Panc1 (cell line): ENCODE measurements around the gene CAPN9. TPM values are rescaled to one million over a fixed set of nuclear protein-coding genes. Genes with fewer than 3 reads are reported as not detected.

ENCODE experiments used
- ATAC-seq: fragments of 200-7000 bp; cut with Tn5 transposase; 2 replicates; pipeline ENCODE4 v1.9.1; 2020; ENCODE audit warnings: mild to moderate bottlenecking, moderate library complexity
- BruUV-seq: library from RNA; stranded (reverse); fragments of 400-500 nt; replicated peaks from 2 replicates; lab custom pipeline; 2021; lab: Mats Ljungman, UMichigan
- CTCF ChIA-PET: fragments of 300-600 bp; sonication (Branson Sonifier 250); formaldehyde crosslinking; loops from one replicate; lab custom pipeline; 2022; ENCODE audit warnings: antibody characterized with exemption; lab: Charles Lee
- POLR2A ChIA-PET: fragments of 300-600 bp; sonication (Branson Sonifier 250); formaldehyde crosslinking; loops from one replicate; lab custom pipeline; 2022; ENCODE audit warnings: antibody characterized with exemption; lab: Charles Lee
- DNase-seq: peaks from one replicate; pipeline ENCODE4 v3.0.0-alpha.2; 2010; ENCODE audit warnings: low read depth, low spot score
- H3K27ac ChIP-seq: 2 replicates; pipeline ENCODE4 v1.5.1; 2011; ENCODE audit warnings: mild to moderate bottlenecking, low read length, inconsistent platforms
- H3K27me3 ChIP-seq: fragments of 200-500 bp; sonication (Bioruptor generic); 2 replicates; pipeline ENCODE4 v1.6.0; 2014; ENCODE audit warnings: low read length, inconsistent platforms; ENCODE audit not compliant: control insufficient read depth, insufficient read depth
- H3K36me3 ChIP-seq: fragments of 200-500 bp; sonication (Bioruptor generic); 2 replicates; pipeline ENCODE4 v1.5.1; 2014; ENCODE audit warnings: inconsistent platforms, mild to moderate bottlenecking, low read length, moderate library complexity; ENCODE audit not compliant: control insufficient read depth, insufficient read depth
- H3K4me1 ChIP-seq: 2 replicates; pipeline ENCODE4 v1.5.1; 2011; ENCODE audit warnings: inconsistent platforms, mild to moderate bottlenecking, low read length, moderate library complexity; ENCODE audit not compliant: control insufficient read depth, insufficient read depth
- H3K4me3 ChIP-seq, 2 experiments: 2 replicates each; pipeline ENCODE4 v1.5.1; 2011 to 2012; ENCODE audit warnings: low read depth in 2 of 2, low read length in 2 of 2, mild to moderate bottlenecking in 2 of 2, inconsistent platforms in 1 of 2, moderate library complexity in 1 of 2
- H3K9me3 ChIP-seq: fragments of 200-500 bp; sonication (Bioruptor generic); 2 replicates; pipeline ENCODE4 v1.5.1; 2014; ENCODE audit warnings: low read depth, mild to moderate bottlenecking, inconsistent platforms, low read length, moderate library complexity; ENCODE audit not compliant: control insufficient read depth, insufficient read depth
- POLR2AphosphoS5 ChIP-seq: IDR thresholded peaks from 2 replicates; pipeline ENCODE4 v1.6.1; 2012; ENCODE audit warnings: mild to moderate bottlenecking, low read depth, low read length, moderate library complexity
- SIN3A ChIP-seq: IDR thresholded peaks from 2 replicates; pipeline ENCODE4 v1.6.1; 2012; ENCODE audit warnings: low read depth, mild to moderate bottlenecking, low read length, moderate library complexity, borderline replicate concordance; ENCODE audit not compliant: insufficient read depth
- TCF7L2 ChIP-seq: IDR thresholded peaks from 2 replicates; pipeline ENCODE4 v1.6.1; 2011; ENCODE audit warnings: mild to moderate bottlenecking, low read depth, low read length, inconsistent platforms
- in situ Hi-C: cut with HindIII; loops from 2 replicates; pipeline ENCODE4 v1.10.0; 2016; ENCODE audit warnings: low sequenced_read_pairs, low pct_unique_long_range_greater_than_20kb
- intact Hi-C: fragments of 100-400 bp; cut with micrococcal nuclease; formaldehyde crosslinking; loops from one replicate; pipeline ENCODE4 v1.10.0; 2022; ENCODE audit not compliant: unreplicated experiment
- total RNA-seq: library from RNA; stranded (reverse); gene quantifications from one replicate; pipeline ENCODE4 v1.2.1, GENCODE V29; 2021; ENCODE audit not compliant: unreplicated experiment
- TF ChIP-seq, protein P1 (sequence below): fragments of 450-650 bp; IDR thresholded peaks from 2 replicates; pipeline ENCODE4 v1.5.1; 2017; ENCODE audit warnings: mild to moderate bottlenecking
- TF ChIP-seq, protein P2 (sequence below), 2 experiments: IDR thresholded peaks; 2 replicates each; pipeline ENCODE4 v1.6.1; 2011 to 2012; ENCODE audit warnings: low read depth in 2 of 2, control low read depth in 1 of 2, low read length in 1 of 2, mild to moderate bottlenecking in 1 of 2, moderate library complexity in 1 of 2; ENCODE audit not compliant: insufficient read depth in 1 of 2

CAPN9 gene
- total RNA-seq, 1 experiment from 2014 or later = not detected

DNA sequence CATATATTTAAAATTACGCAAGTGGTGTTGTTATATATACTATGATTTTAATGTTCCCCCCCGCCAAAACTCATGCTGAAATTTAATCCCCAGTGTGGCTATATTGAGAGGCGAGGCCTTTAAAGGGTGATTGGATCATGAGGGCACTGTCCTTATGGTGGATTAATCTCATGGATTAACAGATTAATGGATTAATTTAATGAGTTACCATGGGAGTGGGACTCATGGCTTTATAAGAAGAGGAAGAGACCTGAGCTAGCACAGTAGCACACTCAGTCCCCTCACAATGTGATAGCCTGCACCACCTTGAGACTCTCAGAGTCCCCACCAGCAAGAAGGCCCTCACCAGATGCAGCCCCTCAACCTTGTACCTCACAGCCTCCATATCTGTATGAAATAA is 86.3 kb downstream of the CAPN9 start:
- intact Hi-C loops (no loop called here), in situ Hi-C loops (no loop called here)
- ChIA-PET CTCF (no interaction called here), POLR2A (interaction anchor here (0.6 kb wide), 1 partner anchor 483 kb away, joined by 10 read pairs; no protein-coding TSS in a partner anchor)
- no peak overlapping the region for H3K27ac ChIP-seq
- DNase-seq (no peak), ATAC-seq (no peak)
- no peak for TF ChIP-seq POLR2AphosphoS5
- TF ChIP-seq, protein P1, sequence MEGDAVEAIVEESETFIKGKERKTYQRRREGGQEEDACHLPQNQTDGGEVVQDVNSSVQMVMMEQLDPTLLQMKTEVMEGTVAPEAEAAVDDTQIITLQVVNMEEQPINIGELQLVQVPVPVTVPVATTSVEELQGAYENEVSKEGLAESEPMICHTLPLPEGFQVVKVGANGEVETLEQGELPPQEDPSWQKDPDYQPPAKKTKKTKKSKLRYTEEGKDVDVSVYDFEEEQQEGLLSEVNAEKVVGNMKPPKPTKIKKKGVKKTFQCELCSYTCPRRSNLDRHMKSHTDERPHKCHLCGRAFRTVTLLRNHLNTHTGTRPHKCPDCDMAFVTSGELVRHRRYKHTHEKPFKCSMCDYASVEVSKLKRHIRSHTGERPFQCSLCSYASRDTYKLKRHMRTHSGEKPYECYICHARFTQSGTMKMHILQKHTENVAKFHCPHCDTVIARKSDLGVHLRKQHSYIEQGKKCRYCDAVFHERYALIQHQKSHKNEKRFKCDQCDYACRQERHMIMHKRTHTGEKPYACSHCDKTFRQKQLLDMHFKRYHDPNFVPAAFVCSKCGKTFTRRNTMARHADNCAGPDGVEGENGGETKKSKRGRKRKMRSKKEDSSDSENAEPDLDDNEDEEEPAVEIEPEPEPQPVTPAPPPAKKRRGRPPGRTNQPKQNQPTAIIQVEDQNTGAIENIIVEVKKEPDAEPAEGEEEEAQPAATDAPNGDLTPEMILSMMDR = no peak
- TF ChIP-seq, protein P2, sequence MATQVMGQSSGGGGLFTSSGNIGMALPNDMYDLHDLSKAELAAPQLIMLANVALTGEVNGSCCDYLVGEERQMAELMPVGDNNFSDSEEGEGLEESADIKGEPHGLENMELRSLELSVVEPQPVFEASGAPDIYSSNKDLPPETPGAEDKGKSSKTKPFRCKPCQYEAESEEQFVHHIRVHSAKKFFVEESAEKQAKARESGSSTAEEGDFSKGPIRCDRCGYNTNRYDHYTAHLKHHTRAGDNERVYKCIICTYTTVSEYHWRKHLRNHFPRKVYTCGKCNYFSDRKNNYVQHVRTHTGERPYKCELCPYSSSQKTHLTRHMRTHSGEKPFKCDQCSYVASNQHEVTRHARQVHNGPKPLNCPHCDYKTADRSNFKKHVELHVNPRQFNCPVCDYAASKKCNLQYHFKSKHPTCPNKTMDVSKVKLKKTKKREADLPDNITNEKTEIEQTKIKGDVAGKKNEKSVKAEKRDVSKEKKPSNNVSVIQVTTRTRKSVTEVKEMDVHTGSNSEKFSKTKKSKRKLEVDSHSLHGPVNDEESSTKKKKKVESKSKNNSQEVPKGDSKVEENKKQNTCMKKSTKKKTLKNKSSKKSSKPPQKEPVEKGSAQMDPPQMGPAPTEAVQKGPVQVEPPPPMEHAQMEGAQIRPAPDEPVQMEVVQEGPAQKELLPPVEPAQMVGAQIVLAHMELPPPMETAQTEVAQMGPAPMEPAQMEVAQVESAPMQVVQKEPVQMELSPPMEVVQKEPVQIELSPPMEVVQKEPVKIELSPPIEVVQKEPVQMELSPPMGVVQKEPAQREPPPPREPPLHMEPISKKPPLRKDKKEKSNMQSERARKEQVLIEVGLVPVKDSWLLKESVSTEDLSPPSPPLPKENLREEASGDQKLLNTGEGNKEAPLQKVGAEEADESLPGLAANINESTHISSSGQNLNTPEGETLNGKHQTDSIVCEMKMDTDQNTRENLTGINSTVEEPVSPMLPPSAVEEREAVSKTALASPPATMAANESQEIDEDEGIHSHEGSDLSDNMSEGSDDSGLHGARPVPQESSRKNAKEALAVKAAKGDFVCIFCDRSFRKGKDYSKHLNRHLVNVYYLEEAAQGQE (IDR thresholded peaks at IDR 0.05; ENCODE audit: insufficient read depth in 1 of 2, low read depth in 2 of 2, low read length in 1 of 2) = no peak
- no peaks in the 10 kb centered on the region for H3K27me3 ChIP-seq
- H3K4me1 ChIP-seq = no peaks in the 10 kb centered on the region
- no peaks in the 10 kb centered on the region for H3K36me3 ChIP-seq
- BruUV-seq = no TSS peak
- no peaks in the 10 kb centered on the region for H3K9me3 ChIP-seq
- H3K4me3 ChIP-seq = no peak overlapping the region

DNA sequence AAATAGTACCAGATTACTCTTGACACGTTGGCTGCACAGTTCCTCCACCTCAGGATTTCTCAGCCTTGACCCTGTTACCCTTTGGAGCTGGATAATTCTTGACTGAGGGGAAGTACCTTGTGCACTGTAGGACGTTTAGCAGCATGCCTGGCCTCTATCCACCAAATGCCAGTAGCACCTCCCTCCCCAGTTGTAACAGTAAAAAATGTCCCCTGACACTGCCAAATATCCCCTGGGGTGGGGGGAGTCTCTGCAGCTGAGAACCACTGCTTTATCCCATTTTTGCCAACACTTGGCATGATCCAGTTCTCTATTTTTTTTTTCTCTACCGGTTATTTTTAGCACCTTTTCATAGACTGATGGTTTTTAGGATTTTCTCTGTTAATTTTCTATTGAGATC is 87.1 kb downstream of the CAPN9 start:
- ChIA-PET POLR2A (interaction anchor here (0.5 kb wide), 1 partner anchor 528 kb away, joined by 3 read pairs; no protein-coding TSS in a partner anchor), CTCF (no interaction called here)
- H3K27ac ChIP-seq = no peak overlapping the region
- no peak for ATAC-seq
- DNase-seq = no peak
- TF ChIP-seq SIN3A (no peak), POLR2AphosphoS5 (no peak), TCF7L2 (no peak)
- TF ChIP-seq, protein P1 = no peak
- TF ChIP-seq, protein P2 (IDR thresholded peaks at IDR 0.05; ENCODE audit: insufficient read depth in 1 of 2, low read depth in 2 of 2, low read length in 1 of 2) = no peak
- H3K36me3 ChIP-seq = no peaks in the 10 kb centered on the region
- no peak overlapping the region for H3K4me3 ChIP-seq
- BruUV-seq = no TSS peak
- H3K4me1 ChIP-seq = no peaks in the 10 kb centered on the region
- H3K27me3 ChIP-seq = no peaks in the 10 kb centered on the region
- H3K9me3 ChIP-seq = no peaks in the 10 kb centered on the region
- intact Hi-C loops = no loop called here
- in situ Hi-C loops = no loop called here
